ENCODE measurements around the gene DLG1.

- TF ChIP-seq CTCF (IDR thresholded peaks at IDR 0.05) (no peak), EZH2 (IDR thresholded peaks at IDR 0.05) (no peak)
These were observed 35.7 kb downstream of the DLG1 start for GRCh38 chr3:197262709-197263108.

All from neural progenitor cell (in vitro differentiated cells).